Measurements from ENCODE around the gene SLC41A2. TPM values are rescaled to one million over a fixed set of nuclear protein-coding genes. Genes with fewer than 3 reads are reported as not detected.

SLC41A2 gene
- total and polyA plus RNA-seq, 9 of the 15 experiments (the other 6 are each of a cell fraction or from before 2014, with no cell fraction given), result 0.01 to 0.89 (median 0.16) TPM; not detected in 1

DNA sequence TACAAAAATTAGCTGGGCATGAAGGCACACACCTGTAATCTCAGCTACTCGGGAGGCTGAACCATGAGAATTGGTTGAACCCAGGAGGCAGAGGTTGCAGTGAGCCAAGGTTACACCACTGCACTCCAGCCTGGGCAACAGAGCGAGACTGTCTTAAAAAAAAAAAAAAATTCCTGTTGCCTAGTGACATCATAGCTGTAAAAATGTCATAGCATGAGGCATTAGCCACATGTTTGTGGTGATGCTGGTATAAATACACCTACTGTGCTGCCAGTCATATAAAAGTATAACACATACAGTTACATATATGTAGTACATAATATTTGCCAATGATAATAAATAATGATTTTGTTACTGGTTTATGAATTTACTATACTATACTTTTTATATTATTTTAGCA is 22.2 kb downstream of the SLC41A2 start:
- Histone ChIP-seq H3K4me2 (ENCODE audit: insufficient read depth, low read length) (no peak overlapping the region), H3K36me3 (ENCODE audit: control insufficient read depth, insufficient read depth, low read length) (no peaks in the 10 kb centered on the region), H2AFZ (ENCODE audit: low read depth, low read length) (no peak overlapping the region), H3K9me1 (ENCODE audit: control insufficient read depth, insufficient read depth, low read length) (no peaks in the 10 kb centered on the region), H3K9me3 (replicated peaks; ENCODE audit: control insufficient read depth, insufficient read depth, low read depth, low read length) (no peaks in the 10 kb centered on the region), H3K27ac (ENCODE audit: extremely low read depth, low read depth, low read length) (no peak overlapping the region), H3K4me1 (replicated peaks in 1 of 2; ENCODE audit: control insufficient read depth in 2 of 2, insufficient read depth in 2 of 2, low read length in 2 of 2) (no peaks in the 10 kb centered on the region), H3K79me2 (ENCODE audit: control insufficient read depth, insufficient read depth, low read length) (no peaks in the 10 kb centered on the region), H3K4me3 (no peak overlapping the region), H4K20me1 (replicated peaks; ENCODE audit: control insufficient read depth, insufficient read depth, low read length) (no peaks in the 10 kb centered on the region), H3K9ac (ENCODE audit: insufficient read depth in 1 of 2, low read depth in 2 of 2, low read length in 2 of 2) (no peak overlapping the region), H3K27me3 (ENCODE audit: control insufficient read depth in 2 of 2, insufficient read depth in 2 of 2, low read length in 2 of 2) (peaks cover 5 to 8% of the 10 kb centered on the region in 2 experiments; a peak in 4 of 5 replicates)
- BruUV-seq (replicated peaks), result no TSS peak
- ATAC-seq (no peak), FAIRE-seq (no peak), DNase-seq (ENCODE audit: extremely low read depth in 1 of 4, low spot score in 3 of 4) (no peak)
- 0% methylated on average over 2 of the region's 2 CpGs for WGBS (ENCODE audit: insufficient coverage, low coverage, missing lambda C conversion rate)
- in situ Hi-C loops (cut with MboI) (no loop called here), intact Hi-C loops (cut with micrococcal nuclease) (no loop called here)
- ChIA-PET CTCF (ENCODE audit: low intra/inter-chr PET ratio) (interaction anchor here (0.6 kb wide), 1 partner anchor 116 kb away, joined by 4 read pairs; no protein-coding TSS in a partner anchor), POLR2A (interaction anchor here (0.6 kb wide), 1 partner anchor 36 kb away, joined by 3 read pairs; no protein-coding TSS in a partner anchor)
- TF ChIP-seq, protein P1, sequence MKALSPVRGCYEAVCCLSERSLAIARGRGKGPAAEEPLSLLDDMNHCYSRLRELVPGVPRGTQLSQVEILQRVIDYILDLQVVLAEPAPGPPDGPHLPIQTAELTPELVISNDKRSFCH (CRISPR knock-in tag; IDR thresholded peaks at IDR 0.05), result no peak
- TF ChIP-seq, protein P1 (tag; IDR thresholded peaks at IDR 0.05), result no peak
- TF ChIP-seq DNMT1 (IDR thresholded peaks at IDR 0.05) (no peak), ZNF253 (CRISPR knock-in tag; conservative IDR thresholded peaks at IDR 0.05) (no peak), MCM3 (IDR thresholded peaks at IDR 0.05) (no peak), ZNF696 (CRISPR knock-in tag; conservative IDR thresholded peaks at IDR 0.05) (no peak), FOXJ2 (tag; IDR thresholded peaks at IDR 0.05) (no peak)

Data from K562 (cell line).